ENCODE results near the gene CNR2.
"Not testable (repeated sequence)": the region's sequence is repeated elsewhere in the genome, so short reads cannot be mapped to it uniquely, and the experiment has no call there.

GRCh38 chr1:23900017-23900416 is 13.1 kb downstream of the CNR2 start:
- TF ChIP-seq, protein P1, sequence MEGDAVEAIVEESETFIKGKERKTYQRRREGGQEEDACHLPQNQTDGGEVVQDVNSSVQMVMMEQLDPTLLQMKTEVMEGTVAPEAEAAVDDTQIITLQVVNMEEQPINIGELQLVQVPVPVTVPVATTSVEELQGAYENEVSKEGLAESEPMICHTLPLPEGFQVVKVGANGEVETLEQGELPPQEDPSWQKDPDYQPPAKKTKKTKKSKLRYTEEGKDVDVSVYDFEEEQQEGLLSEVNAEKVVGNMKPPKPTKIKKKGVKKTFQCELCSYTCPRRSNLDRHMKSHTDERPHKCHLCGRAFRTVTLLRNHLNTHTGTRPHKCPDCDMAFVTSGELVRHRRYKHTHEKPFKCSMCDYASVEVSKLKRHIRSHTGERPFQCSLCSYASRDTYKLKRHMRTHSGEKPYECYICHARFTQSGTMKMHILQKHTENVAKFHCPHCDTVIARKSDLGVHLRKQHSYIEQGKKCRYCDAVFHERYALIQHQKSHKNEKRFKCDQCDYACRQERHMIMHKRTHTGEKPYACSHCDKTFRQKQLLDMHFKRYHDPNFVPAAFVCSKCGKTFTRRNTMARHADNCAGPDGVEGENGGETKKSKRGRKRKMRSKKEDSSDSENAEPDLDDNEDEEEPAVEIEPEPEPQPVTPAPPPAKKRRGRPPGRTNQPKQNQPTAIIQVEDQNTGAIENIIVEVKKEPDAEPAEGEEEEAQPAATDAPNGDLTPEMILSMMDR (IDR thresholded peaks at IDR 0.05) = not testable (repeated sequence)
- TF ChIP-seq POLR2A (IDR thresholded peaks at IDR 0.05) = not testable (repeated sequence)
